Endothelial cell of umbilical vein (primary cell): ENCODE results near the gene GLB1L2. TPM values are rescaled to one million over a fixed set of nuclear protein-coding genes. Genes with fewer than 3 reads are reported as not detected.

ENCODE experiments used
- BruUV-seq: library from RNA; stranded (reverse); fragments of 400-500 nt; replicated peaks from 2 replicates; lab custom pipeline; 2021; lab: Mats Ljungman, UMichigan
- CTCF ChIA-PET: fragments of 300-600, 350-600 bp; sonication (Branson Sonifier 250); formaldehyde crosslinking; loops from one replicate; lab custom pipeline; 2021; ENCODE audit warnings: antibody characterized with exemption, inconsistent platforms; lab: Charles Lee
- POLR2A ChIA-PET: fragments of 300-600, 350-600 bp; sonication (Branson Sonifier 250); formaldehyde crosslinking; loops from one replicate; lab custom pipeline; 2021; ENCODE audit warnings: antibody characterized with exemption, inconsistent platforms; lab: Charles Lee
- DNase-seq: peaks from one replicate; pipeline ENCODE4 v3.0.0-alpha.2; 2011; ENCODE audit warnings: low read depth, low spot score
- FAIRE-seq: peaks from 2 replicates; lab custom pipeline; 2011; peaks lifted over from hg19 to GRCh38; lab: Jason Lieb, UNC
- H2AFZ ChIP-seq: 2 replicates; pipeline ENCODE4 v1.6.0; 2012; ENCODE audit warnings: low read depth, low read length, control low read depth, inconsistent platforms
- H3K27ac ChIP-seq: 2 replicates; pipeline ENCODE4 v1.5.1; 2011; ENCODE audit warnings: low read depth, mild to moderate bottlenecking, control low read depth, low read length, moderate library complexity; ENCODE audit not compliant: insufficient read depth
- H3K27me3 ChIP-seq, 2 experiments: 2 replicates each; pipeline versions ENCODE4 v1.6.0 to v1.6.1; 2011; ENCODE audit warnings: low read length in 2 of 2, mixed read lengths in 1 of 2; ENCODE audit not compliant: control insufficient read depth in 2 of 2, insufficient read depth in 2 of 2
- H3K36me3 ChIP-seq, 2 experiments: 2 replicates in 1 of 2; 3 replicates in 1 of 2; pipeline ENCODE4 v1.5.1; 2011; ENCODE audit warnings: low read length in 2 of 2, mild to moderate bottlenecking in 1 of 2, moderate library complexity in 1 of 2; ENCODE audit not compliant: control insufficient read depth in 2 of 2, insufficient read depth in 2 of 2; ENCODE audit errors: extremely low read depth in 1 of 2
- H3K4me1 ChIP-seq: 3 replicates; pipeline ENCODE4 v1.5.1; 2011; ENCODE audit warnings: mild to moderate bottlenecking, low read length; ENCODE audit not compliant: control insufficient read depth, insufficient read depth; ENCODE audit errors: extremely low read depth
- H3K4me2 ChIP-seq: 2 replicates; pipeline ENCODE4 v1.6.1; 2011; ENCODE audit warnings: low read length, control low read depth, mixed read lengths; ENCODE audit not compliant: insufficient read depth
- H3K4me3 ChIP-seq, 3 experiments: fragments of 200-600 bp in 1 of 3; sonication (generic), shearing (Covaris generic) in 1 of 3; replicated peaks in 1 of 3; 2 replicates each; pipeline ENCODE4 v1.5.1; 2011 to 2016; ENCODE audit warnings: control low read depth in 3 of 3, low read length in 3 of 3, mild to moderate bottlenecking in 2 of 3, inconsistent platforms in 1 of 3, low read depth in 1 of 3, moderate library complexity in 1 of 3; ENCODE audit not compliant: insufficient read depth in 1 of 3
- H3K79me2 ChIP-seq: 2 replicates; pipeline ENCODE4 v1.6.0; 2012; ENCODE audit warnings: low read length, inconsistent platforms; ENCODE audit not compliant: control insufficient read depth, insufficient read depth
- H3K9ac ChIP-seq: replicated peaks from 2 replicates; pipeline ENCODE3; 2011; ENCODE audit warnings: low read length, control low read depth; ENCODE audit not compliant: insufficient read depth; ENCODE audit errors: extremely low read depth
- H3K9me1 ChIP-seq: replicated peaks from 3 replicates; pipeline ENCODE4 v1.6.0; 2011; ENCODE audit warnings: mild to moderate bottlenecking, low read length; ENCODE audit not compliant: control insufficient read depth, insufficient read depth; ENCODE audit errors: extremely low read depth
- H3K9me3 ChIP-seq: replicated peaks from 2 replicates; pipeline ENCODE4 v1.5.1; 2012; ENCODE audit warnings: low read length, inconsistent platforms; ENCODE audit not compliant: control insufficient read depth, insufficient read depth
- H4K20me1 ChIP-seq: replicated peaks from 2 replicates; pipeline ENCODE3; 2011; ENCODE audit warnings: mild to moderate bottlenecking, low read length; ENCODE audit not compliant: control insufficient read depth, insufficient read depth; ENCODE audit errors: extremely low read depth
- EZH2 ChIP-seq: IDR thresholded peaks from 2 replicates; pipeline ENCODE4 v1.6.1; 2012; ENCODE audit warnings: borderline replicate concordance, low read depth, mild to moderate bottlenecking, moderate library complexity, low read length, inconsistent platforms; ENCODE audit not compliant: severe bottlenecking
- FOS ChIP-seq: IDR thresholded peaks from 2 replicates; pipeline ENCODE4 v1.6.1; 2011; ENCODE audit warnings: mild to moderate bottlenecking, low read length, moderate library complexity, borderline replicate concordance; ENCODE audit not compliant: insufficient read depth
- GATA2 ChIP-seq: IDR thresholded peaks from 2 replicates; pipeline ENCODE4 v1.7.0; 2011; ENCODE audit warnings: low read depth, mild to moderate bottlenecking, moderate library complexity, mixed read lengths, low read length; ENCODE audit not compliant: insufficient read length, insufficient read depth
- JUN ChIP-seq: IDR thresholded peaks from 2 replicates; pipeline ENCODE4 v1.6.1; 2011; ENCODE audit warnings: borderline replicate concordance, low read depth; ENCODE audit not compliant: insufficient read length, insufficient read depth
- MYC ChIP-seq: IDR thresholded peaks from one replicate; pipeline ENCODE4 v1.6.1; 2011; ENCODE audit warnings: mild to moderate bottlenecking, low read depth, low read length
- POLR2A ChIP-seq: IDR thresholded peaks from 2 replicates; pipeline ENCODE4 v1.6.1; 2012; ENCODE audit warnings: low read depth, mild to moderate bottlenecking, control low read depth, low read length
- POLR2AphosphoS5 ChIP-seq: IDR thresholded peaks from 2 replicates; pipeline ENCODE4 v1.6.1; 2012; ENCODE audit warnings: low read depth, mild to moderate bottlenecking, control low read depth, low read length, moderate library complexity; ENCODE audit not compliant: insufficient read depth
- dilution Hi-C: fragments of 300-500 bp; cut with MboI; formaldehyde crosslinking; loops from one replicate; pipeline ENCODE4 v1.15.0; 2019; ENCODE audit warnings: low sequenced_read_pairs; ENCODE audit not compliant: extremely low pct_ligation_motif_present
- intact Hi-C: fragments of 100-400 bp; cut with micrococcal nuclease; formaldehyde crosslinking; loops from one replicate; pipeline ENCODE4 v1.10.0; 2022
- polyA plus RNA-seq, 4 experiments: library from polyadenylated mRNA; depleted of rRNA in 3 of 4; stranded (reverse) in 3 of 4; unstranded in 1 of 4; fragments of >200 nt; gene quantifications; 2 replicates each; pipeline versions ENCODE4 v1.2.1 to v1.2.3, GENCODE V29; 2011 to 2012; ENCODE audit warnings: missing spikeins in 1 of 4
- total RNA-seq: library from RNA; stranded (reverse); gene quantifications from 2 replicates; pipeline ENCODE4 v1.2.3, GENCODE V29; 2021
- TF ChIP-seq, protein P1 (sequence below), 2 donors: IDR thresholded peaks; 1 replicate in 1 of 2; 2 replicates in 1 of 2; pipeline ENCODE4 v1.5.1; 2011; ENCODE audit warnings: low read length in 2 of 2, mild to moderate bottlenecking in 2 of 2, moderate library complexity in 2 of 2, control low read depth in 1 of 2, inconsistent platforms in 1 of 2, low read depth in 1 of 2; ENCODE audit not compliant: insufficient read depth in 1 of 2; ENCODE audit errors: extremely low read depth in 1 of 2
- TF ChIP-seq, protein P2 (sequence below): IDR thresholded peaks from 2 replicates; pipeline ENCODE4 v1.6.1; 2011; ENCODE audit not compliant: insufficient read depth, insufficient read length

GLB1L2 gene
- total and polyA plus RNA-seq, 2 donors (not counting 3 experiments of a cell fraction or from before 2014, with no cell fraction given) = 0.55 to 0.59 TPM

DNA sequence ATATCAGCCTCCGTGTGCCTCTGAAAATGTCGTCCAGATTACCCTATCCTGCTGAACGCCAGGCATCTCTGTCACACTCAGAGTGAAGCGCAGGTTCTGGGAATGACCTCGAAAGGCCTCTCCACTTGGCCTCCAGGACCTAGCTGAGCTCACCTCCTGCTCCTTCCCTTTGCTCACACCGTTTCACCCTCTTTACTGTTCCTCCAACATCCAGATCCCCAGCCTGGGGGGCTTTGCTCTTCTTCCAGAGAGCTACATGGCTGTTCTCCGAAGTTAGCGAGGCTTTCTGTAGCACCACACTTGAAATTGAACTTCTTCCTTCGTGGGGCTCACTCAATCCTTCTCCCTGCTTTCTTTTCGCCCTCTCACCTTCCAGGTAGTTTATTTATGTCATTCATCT lies 27.9 kb downstream of the GLB1L2 start:
- FAIRE-seq = no peak
- dilution Hi-C loops = no loop called here
- CTCF ChIA-PET = no interaction called here

More for the DNA sequence above, 27.9 kb downstream of the GLB1L2 start:
- H3K9ac ChIP-seq = no peak overlapping the region
- H3K4me3 ChIP-seq = no peak overlapping the region
- no peak overlapping the region for H3K4me2 ChIP-seq
- H3K79me2 ChIP-seq = no peaks in the 10 kb centered on the region
- intact Hi-C loops = loop anchor here (1.0 kb wide), 2 partner anchors 233 to 509 kb away; no protein-coding TSS in a partner anchor
- POLR2A ChIA-PET = no interaction called here
- no peaks in the 10 kb centered on the region for H3K9me1 ChIP-seq
- no peak overlapping the region for H2AFZ ChIP-seq
- DNase-seq = no peak
- H3K27ac ChIP-seq = no peak overlapping the region
- no peaks in the 10 kb centered on the region for H3K4me1 ChIP-seq
- no peaks in the 10 kb centered on the region for H3K27me3 ChIP-seq
- TF ChIP-seq GATA2 = no peak
- no peak for TF ChIP-seq EZH2
- no peak for TF ChIP-seq JUN
- TF ChIP-seq, protein P1, sequence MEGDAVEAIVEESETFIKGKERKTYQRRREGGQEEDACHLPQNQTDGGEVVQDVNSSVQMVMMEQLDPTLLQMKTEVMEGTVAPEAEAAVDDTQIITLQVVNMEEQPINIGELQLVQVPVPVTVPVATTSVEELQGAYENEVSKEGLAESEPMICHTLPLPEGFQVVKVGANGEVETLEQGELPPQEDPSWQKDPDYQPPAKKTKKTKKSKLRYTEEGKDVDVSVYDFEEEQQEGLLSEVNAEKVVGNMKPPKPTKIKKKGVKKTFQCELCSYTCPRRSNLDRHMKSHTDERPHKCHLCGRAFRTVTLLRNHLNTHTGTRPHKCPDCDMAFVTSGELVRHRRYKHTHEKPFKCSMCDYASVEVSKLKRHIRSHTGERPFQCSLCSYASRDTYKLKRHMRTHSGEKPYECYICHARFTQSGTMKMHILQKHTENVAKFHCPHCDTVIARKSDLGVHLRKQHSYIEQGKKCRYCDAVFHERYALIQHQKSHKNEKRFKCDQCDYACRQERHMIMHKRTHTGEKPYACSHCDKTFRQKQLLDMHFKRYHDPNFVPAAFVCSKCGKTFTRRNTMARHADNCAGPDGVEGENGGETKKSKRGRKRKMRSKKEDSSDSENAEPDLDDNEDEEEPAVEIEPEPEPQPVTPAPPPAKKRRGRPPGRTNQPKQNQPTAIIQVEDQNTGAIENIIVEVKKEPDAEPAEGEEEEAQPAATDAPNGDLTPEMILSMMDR (IDR thresholded peaks at IDR 0.05; ENCODE audit: extremely low read depth in 1 of 2, insufficient read depth in 1 of 2, low read depth in 1 of 2, low read length in 2 of 2) = no peak
- TF ChIP-seq, protein P2, sequence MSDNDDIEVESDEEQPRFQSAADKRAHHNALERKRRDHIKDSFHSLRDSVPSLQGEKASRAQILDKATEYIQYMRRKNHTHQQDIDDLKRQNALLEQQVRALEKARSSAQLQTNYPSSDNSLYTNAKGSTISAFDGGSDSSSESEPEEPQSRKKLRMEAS = no peak
- no peak for TF ChIP-seq POLR2AphosphoS5
- TF ChIP-seq POLR2A = no peak
- no peak for TF ChIP-seq MYC
- no peak for TF ChIP-seq FOS
- H4K20me1 ChIP-seq = no peaks in the 10 kb centered on the region
- no TSS peak for BruUV-seq
- no peaks in the 10 kb centered on the region for H3K36me3 ChIP-seq
- no peaks in the 10 kb centered on the region for H3K9me3 ChIP-seq
